Measurements from ENCODE around the gene NFIB.
A peak's percentile ranks its signal among the peaks of the same experiment; 100 is the strongest.

The NFIB gene

GRCh38 chr9:14313951-14314423 is at the start of gene NFIB:
Gene NFIB (minus strand): TSS chr9:14314141. CDS start chr9:14313511, 630 bp downstream.
- DNase-seq, result no peak

GRCh38 chr9:14362175-14362574 is 48.2 kb upstream of the NFIB start:
- no peak for DNase-seq

GRCh38 chr9:14361074-14361473 is 47.1 kb upstream of the NFIB start:
- DNase-seq, result no peak

- no peak for DNase-seq
Observed at GRCh38 chr9:14358523-14358922, 44.6 kb upstream of the NFIB start.

- DNase-seq, result no peak
Observed at GRCh38 chr9:14356351-14357265, 42.7 kb upstream of the NFIB start.

GRCh38 chr9:14354201-14354600 is 40.3 kb upstream of the NFIB start:
- no peak for DNase-seq

GRCh38 chr9:14353222-14354056 is 39.5 kb upstream of the NFIB start:
- DNase-seq, result peak; percentile 34

GRCh38 chr9:14352503-14352902 is 38.6 kb upstream of the NFIB start:
- DNase-seq, result no peak

- no peak for DNase-seq
Observed at GRCh38 chr9:14351221-14351836, 37.4 kb upstream of the NFIB start.

- no peak for DNase-seq
Observed at GRCh38 chr9:14350754-14351153, 36.8 kb upstream of the NFIB start.

GRCh38 chr9:14350349-14350728 is 36.4 kb upstream of the NFIB start:
- no peak for DNase-seq

- no peak for DNase-seq
Observed at GRCh38 chr9:14349447-14350348, 35.8 kb upstream of the NFIB start.

- DNase-seq, result no peak
Observed at GRCh38 chr9:14349146-14349446, 35.2 kb upstream of the NFIB start.

- DNase-seq, result no peak
Observed at GRCh38 chr9:14348373-14349145, 34.6 kb upstream of the NFIB start.

GRCh38 chr9:14348123-14348372 is 34.1 kb upstream of the NFIB start:
- no peak for DNase-seq

- no peak for DNase-seq
Observed at GRCh38 chr9:14347406-14348122, 33.6 kb upstream of the NFIB start.

GRCh38 chr9:14346811-14347405 is 33.0 kb upstream of the NFIB start:
- no peak for DNase-seq

GRCh38 chr9:14346231-14346791 is 32.4 kb upstream of the NFIB start:
- DNase-seq, result no peak

- no peak for DNase-seq
Observed at GRCh38 chr9:14345354-14346230, 31.7 kb upstream of the NFIB start.
